IMR-90 (cell line): Measurements from ENCODE around the gene UBR4. TPM values are rescaled to one million over a fixed set of nuclear protein-coding genes. Genes with fewer than 3 reads are reported as not detected.

Experiments used
- ATAC-seq: fragments of 200-7000 bp; cut with Tn5 transposase; 2 replicates; pipeline ENCODE4 v1.9.1; 2020; ENCODE audit warnings: low read depth, mild to moderate bottlenecking, moderate library complexity
- BruUV-seq: library from RNA; stranded (reverse); fragments of 400-500 nt; replicated peaks from 2 replicates; lab custom pipeline; 2021; lab: Mats Ljungman, UMichigan
- CTCF ChIA-PET: fragments of 300-600 bp; formaldehyde crosslinking; extraction: SDS; loops from one replicate; lab custom pipeline; 2021; ENCODE audit warnings: antibody characterized with exemption; lab: Yijun Ruan, JAX
- POLR2A ChIA-PET: fragments of 300-600 bp; sonication (Branson Sonifier 250); formaldehyde crosslinking; loops from one replicate; lab custom pipeline; 2022; ENCODE audit warnings: antibody characterized with exemption; ENCODE audit not compliant: unreplicated experiment; lab: Charles Lee
- DNase-seq: peaks from one replicate; pipeline ENCODE4 v3.0.0; 2013
- H2AFZ ChIP-seq: replicated peaks from 2 replicates; pipeline ENCODE3; 2013; ENCODE audit warnings: low read length, mild to moderate bottlenecking; ENCODE audit not compliant: poor library complexity
- H2AK5ac ChIP-seq: 2 replicates; pipeline ENCODE4 v1.6.1; 2013; ENCODE audit warnings: low read depth, low read length, inconsistent platforms
- H2AK9ac ChIP-seq: replicated peaks from 2 replicates; pipeline ENCODE3; 2013; ENCODE audit warnings: mild to moderate bottlenecking, low read depth, low read length, moderate library complexity; ENCODE audit not compliant: poor library complexity
- H2BK120ac ChIP-seq: 2 replicates; pipeline ENCODE4 v1.6.1; 2013; ENCODE audit warnings: low read depth, low read length, inconsistent platforms
- H2BK15ac ChIP-seq: 3 replicates; pipeline ENCODE4 v1.6.1; 2013; ENCODE audit warnings: low read depth, low read length, inconsistent platforms
- H2BK20ac ChIP-seq: 2 replicates; pipeline ENCODE4 v1.6.1; 2013; ENCODE audit warnings: low read depth, mild to moderate bottlenecking, inconsistent platforms, low read length, moderate library complexity
- H2BK5ac ChIP-seq: 2 replicates; pipeline ENCODE4 v1.6.1; 2013; ENCODE audit warnings: mild to moderate bottlenecking, low read depth, low read length, inconsistent platforms; ENCODE audit not compliant: poor library complexity, severe bottlenecking
- H3K14ac ChIP-seq: replicated peaks from 2 replicates; pipeline ENCODE4 v1.6.1; 2013; ENCODE audit warnings: low read depth, low read length, inconsistent platforms
- H3K18ac ChIP-seq: 2 replicates; pipeline ENCODE4 v1.6.1; 2013; ENCODE audit warnings: low read depth, low read length, control low read depth
- H3K23ac ChIP-seq: 2 replicates; pipeline ENCODE4 v1.6.1; 2013; ENCODE audit warnings: low read depth, low read length, inconsistent platforms
- H3K27ac ChIP-seq: 2 replicates; pipeline ENCODE4 v1.5.1; 2013; ENCODE audit warnings: mild to moderate bottlenecking, control low read depth, low read length; ENCODE audit not compliant: insufficient read depth
- H3K27me3 ChIP-seq: 2 replicates; pipeline ENCODE4 v1.6.1; 2013; ENCODE audit warnings: low read length; ENCODE audit not compliant: control insufficient read depth, insufficient read depth
- H3K36me3 ChIP-seq: 2 replicates; pipeline ENCODE4 v1.6.1; 2013; ENCODE audit warnings: low read length, mixed read lengths; ENCODE audit not compliant: control insufficient read depth, insufficient read depth
- H3K4ac ChIP-seq: 2 replicates; pipeline ENCODE4 v1.6.1; 2013; ENCODE audit warnings: low read depth, low read length, inconsistent platforms
- H3K4me1 ChIP-seq: 2 replicates; pipeline ENCODE4 v1.6.1; 2013; ENCODE audit warnings: low read length, mixed read lengths; ENCODE audit not compliant: control insufficient read depth, insufficient read depth
- H3K4me2 ChIP-seq: 2 replicates; pipeline ENCODE4 v1.6.1; 2013; ENCODE audit warnings: low read depth, mild to moderate bottlenecking, control low read depth, low read length, moderate library complexity
- H3K4me3 ChIP-seq: 2 replicates; pipeline ENCODE4 v1.5.1; 2013; ENCODE audit warnings: low read depth, mild to moderate bottlenecking, control low read depth, low read length, moderate library complexity; ENCODE audit not compliant: insufficient read depth
- H3K56ac ChIP-seq: 2 replicates; pipeline ENCODE4 v1.6.1; 2013; ENCODE audit warnings: low read length, inconsistent platforms; ENCODE audit not compliant: insufficient read depth; ENCODE audit errors: extremely low read depth
- H3K79me1 ChIP-seq, 2 experiments: 2 replicates each; pipeline ENCODE4 v1.6.1; 2013; ENCODE audit warnings: low read length in 2 of 2, inconsistent platforms in 1 of 2, low read depth in 1 of 2
- H3K9ac ChIP-seq: 2 replicates; pipeline ENCODE4 v1.6.1; 2013; ENCODE audit warnings: low read depth, low read length, control low read depth
- H3K9me1 ChIP-seq: 2 replicates; pipeline ENCODE4 v1.6.1; 2013; ENCODE audit warnings: low read length, inconsistent platforms; ENCODE audit not compliant: insufficient read depth
- H3K9me3 ChIP-seq: 2 replicates; pipeline ENCODE4 v1.6.1; 2013; ENCODE audit warnings: low read length; ENCODE audit not compliant: control insufficient read depth, insufficient read depth
- H4K20me1 ChIP-seq: 2 replicates; pipeline ENCODE4 v1.6.1; 2013; ENCODE audit warnings: low read length, inconsistent platforms; ENCODE audit not compliant: insufficient read depth
- H4K5ac ChIP-seq: 2 replicates; pipeline ENCODE4 v1.6.1; 2013; ENCODE audit warnings: mild to moderate bottlenecking, low read depth, low read length, control low read depth
- H4K8ac ChIP-seq, 2 experiments: 2 replicates each; pipeline ENCODE4 v1.6.1; 2013; ENCODE audit warnings: low read depth in 2 of 2, low read length in 2 of 2, control low read depth in 1 of 2, inconsistent platforms in 1 of 2
- H4K91ac ChIP-seq: 2 replicates; pipeline ENCODE4 v1.6.1; 2013; ENCODE audit warnings: low read depth, low read length, inconsistent platforms; ENCODE audit not compliant: insufficient read depth
- BHLHE40 ChIP-seq: fragments of 150-350 bp; IDR thresholded peaks from 2 replicates; pipeline ENCODE4 v1.6.1; 2016; ENCODE audit warnings: mild to moderate bottlenecking, low read depth, low read length
- CEBPB ChIP-seq: IDR thresholded peaks from 2 replicates; pipeline ENCODE4 v1.6.1; 2012; ENCODE audit warnings: low read depth, low read length, improper control_type of control experiment
- CHD1 ChIP-seq: IDR thresholded peaks from 2 replicates; pipeline ENCODE4 v1.6.1; 2012; ENCODE audit warnings: low read depth, low read length, improper control_type of control experiment
- CTCF ChIP-seq: conservative IDR thresholded peaks from 2 replicates; pipeline ENCODE4 v1.5.1; 2012; ENCODE audit warnings: mild to moderate bottlenecking, low read depth, low read length, improper control_type of control experiment
- ELK1 ChIP-seq: fragments of 150-350 bp; IDR thresholded peaks from 2 replicates; pipeline ENCODE4 v1.6.1; 2016; ENCODE audit warnings: low read depth, mild to moderate bottlenecking, low read length, moderate library complexity, borderline replicate concordance
- FOS ChIP-seq: fragments of 150-350 bp; IDR thresholded peaks from 2 replicates; pipeline ENCODE4 v1.6.1; 2016; ENCODE audit warnings: low read depth, low read length
- MAFK ChIP-seq: IDR thresholded peaks from 2 replicates; pipeline ENCODE4 v1.6.1; 2012; ENCODE audit warnings: low read depth, low read length, improper control_type of control experiment
- MAZ ChIP-seq: IDR thresholded peaks from 2 replicates; pipeline ENCODE4 v1.6.1; 2012; ENCODE audit warnings: low read depth, mild to moderate bottlenecking, low read length, improper control_type of control experiment, moderate library complexity, borderline replicate concordance
- MXI1 ChIP-seq: IDR thresholded peaks from 2 replicates; pipeline ENCODE4 v1.6.1; 2012; ENCODE audit warnings: low read depth, mild to moderate bottlenecking, low read length, moderate library complexity, borderline replicate concordance
- NFE2L2 ChIP-seq: fragments of 150-350 bp; IDR thresholded peaks from 2 replicates; pipeline ENCODE4 v1.6.1; 2016; ENCODE audit warnings: low read depth, mild to moderate bottlenecking, low read length
- POLR2A ChIP-seq: IDR thresholded peaks from 2 replicates; pipeline ENCODE4 v1.6.1; 2012; ENCODE audit warnings: mild to moderate bottlenecking, low read depth, low read length
- RAD21 ChIP-seq: IDR thresholded peaks from 2 replicates; pipeline ENCODE4 v1.6.1; 2012; ENCODE audit warnings: low read length, improper control_type of control experiment
- RCOR1 ChIP-seq: IDR thresholded peaks from 2 replicates; pipeline ENCODE4 v1.6.1; 2012; ENCODE audit warnings: mild to moderate bottlenecking, low read length, improper control_type of control experiment; ENCODE audit not compliant: insufficient replicate concordance
- RFX5 ChIP-seq: IDR thresholded peaks from 2 replicates; pipeline ENCODE4 v1.8.0; 2012; ENCODE audit warnings: low read depth, mild to moderate bottlenecking, low read length, moderate library complexity
- SMC3 ChIP-seq: fragments of 150-350 bp; IDR thresholded peaks from 2 replicates; pipeline ENCODE4 v1.6.1; 2016; ENCODE audit warnings: low read depth, mild to moderate bottlenecking, antibody characterized with exemption, low read length, moderate library complexity
- USF2 ChIP-seq: fragments of 150-350 bp; IDR thresholded peaks from 2 replicates; pipeline ENCODE4 v1.6.1; 2017; ENCODE audit warnings: mild to moderate bottlenecking, antibody characterized with exemption, low read length, low read depth
- WGBS, 2 experiments: methylation state at CpG; one replicate each; pipeline versions ENCODE4 v1.1.5 to v1.1.7; 2013; ENCODE audit warnings: missing lambda C conversion rate in 2 of 2; ENCODE audit not compliant: insufficient read length in 1 of 2; ENCODE audit errors: extremely low coverage in 2 of 2; 5-methylcytosine and 5-hydroxymethylcytosine counted together
- dilution Hi-C: fragments of 300-500 bp; cut with HindIII; formaldehyde crosslinking; loops from one replicate; pipeline ENCODE4 v1.14.3; 2018; ENCODE audit warnings: low sequenced_read_pairs; ENCODE audit not compliant: unreplicated experiment
- in situ Hi-C: fragments of 300-500 bp; cut with MboI; formaldehyde crosslinking; loops from 3 replicates; pipeline ENCODE4 v1.14.3; 2019; ENCODE audit warnings: low sequenced_read_pairs, inconsistent platforms, mixed read lengths
- intact Hi-C: fragments of 100-400 bp; cut with micrococcal nuclease; formaldehyde crosslinking; loops from 2 replicates; pipeline ENCODE4 v1.10.0; 2022
- polyA plus RNA-seq, 3 experiments: library from polyadenylated mRNA; depleted of rRNA; stranded (reverse); fragments of >200 nt; gene quantifications; 2 replicates each; pipeline ENCODE4 v1.2.3, GENCODE V29; 2012; ENCODE audit warnings: low replicate concordance in 1 of 3
- total RNA-seq: library from RNA; depleted of rRNA; stranded (reverse); fragments of >200 nt; gene quantifications from 2 replicates; pipeline ENCODE4 v1.2.3, GENCODE V29; 2012

The UBR4 gene
- total and polyA plus RNA-seq, 2 of the 4 experiments (the other 2 are of a cell fraction): 87.8 to 121 TPM

GRCh38 chr1:19038732-19039131 lies 171.3 kb downstream of the UBR4 start:
- Histone ChIP-seq H4K91ac (no peak overlapping the region), H3K79me1 (no peaks in the 10 kb centered on the region), H2AK9ac (no peak overlapping the region), H3K9me1 (peaks cover under 1% of the 10 kb centered on the region), H3K27ac (no peak overlapping the region), H3K27me3 (peaks cover 52% of the 10 kb centered on the region), H4K8ac (no peak overlapping the region), H2BK15ac (no peak overlapping the region), H3K4ac (no peak overlapping the region), H3K9me3 (no peaks in the 10 kb centered on the region), H3K4me3 (no peak overlapping the region), H2BK5ac (no peak overlapping the region), H2AK5ac (no peak overlapping the region), H4K5ac (no peak overlapping the region), H3K9ac (no peak overlapping the region), H3K4me1 (peaks cover 2% of the 10 kb centered on the region; the same call in 1 of the 2 replicates), H2AFZ (no peak overlapping the region), H3K36me3 (no peaks in the 10 kb centered on the region), H4K20me1 (no peaks in the 10 kb centered on the region), H2BK20ac (no peak overlapping the region), H3K56ac (no peak overlapping the region), H3K23ac (no peak overlapping the region), H3K4me2 (no peak overlapping the region), H2BK120ac (no peak overlapping the region), H3K14ac (no peak overlapping the region), H3K18ac (no peak overlapping the region)
- 82% methylated on average over 2 of the region's 5 CpGs; no CpG with 5 or more reads in 1 of the 2 experiments for WGBS, 2 experiments
- in situ Hi-C loops: no loop called here
- intact Hi-C loops: no loop called here
- ATAC-seq (no peak), DNase-seq (no peak)
- CTCF ChIA-PET: interaction anchor here (1.1 kb wide), 1 partner anchor 14 kb away, joined by 3 read pairs; no protein-coding TSS in a partner anchor
- TF ChIP-seq ELK1 (no peak), FOS (no peak), POLR2A (no peak), BHLHE40 (no peak), MAZ (no peak), RCOR1 (no peak), MXI1 (no peak), NFE2L2 (no peak), RFX5 (no peak), SMC3 (no peak), RAD21 (no peak), MAFK (no peak), CHD1 (no peak), CEBPB (no peak), USF2 (no peak), CTCF (no peak)
- POLR2A ChIA-PET: interaction anchor here (1.1 kb wide), 1 partner anchor 112 kb away, joined by 3 read pairs; no protein-coding TSS in a partner anchor
- BruUV-seq: no TSS peak
- dilution Hi-C loops: no loop called here
